HG03342 (cell line): Measurements from ENCODE around the gene CDC42BPB.

Experiments
- ATAC-seq: cut with Tn5 transposase; IDR thresholded peaks from one replicate; pipeline ENCODE4 v1.9.1; 2021; ENCODE audit warnings: mild to moderate bottlenecking, moderate library complexity; ENCODE audit not compliant: unreplicated experiment

The CDC42BPB gene

DNA sequence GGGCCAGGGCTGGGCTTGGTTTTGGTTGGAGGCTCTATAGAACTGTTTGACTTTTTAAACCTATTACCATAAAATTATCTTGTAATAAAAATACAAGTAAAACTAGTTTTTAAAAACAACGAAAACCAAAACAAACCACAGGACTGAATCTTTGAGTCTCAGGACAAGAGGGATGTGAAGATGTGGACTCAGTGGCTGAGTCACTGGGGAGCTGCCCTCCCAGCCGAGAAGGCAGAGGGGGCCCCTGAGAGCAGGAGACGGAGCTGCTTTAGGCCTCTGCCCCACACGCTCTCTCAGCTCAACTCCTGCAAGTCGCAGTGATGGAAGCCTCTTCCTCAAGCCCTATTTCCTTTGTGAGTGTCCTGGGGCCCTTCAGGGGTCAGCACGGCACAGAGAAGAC is 59.0 kb downstream of the CDC42BPB start:
- no peak for ATAC-seq

- no peak for ATAC-seq
These were observed 60.4 kb downstream of the CDC42BPB start for GRCh38 chr14:102996941-102997340.

- ATAC-seq = no peak
These were observed 62.7 kb downstream of the CDC42BPB start for GRCh38 chr14:102994689-102995088.

GRCh38 chr14:102993523-102993922 is 63.8 kb downstream of the CDC42BPB start:
- no peak for ATAC-seq

DNA sequence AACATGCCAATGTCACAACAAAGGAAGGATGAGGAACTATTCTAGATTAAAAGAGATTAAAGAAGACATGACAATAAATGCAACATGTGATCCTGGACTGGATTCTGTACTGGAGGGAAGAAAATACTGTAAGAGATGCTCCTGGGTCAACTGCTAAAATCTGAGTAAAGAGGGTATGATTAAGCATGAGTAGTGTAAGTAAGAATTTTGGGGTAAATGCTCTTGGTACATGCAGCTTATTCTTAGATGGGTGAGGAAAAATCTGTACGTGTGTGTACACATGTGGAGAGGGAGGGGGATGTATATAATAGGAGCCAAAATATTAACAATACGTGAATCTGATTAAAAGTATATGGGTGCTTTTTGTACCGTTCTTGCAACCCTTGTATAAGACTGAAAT is 66.0 kb downstream of the CDC42BPB start:
- ATAC-seq = no peak

- ATAC-seq = no peak
These were observed 69.3 kb downstream of the CDC42BPB start for GRCh38 chr14:102988054-102988453.

DNA sequence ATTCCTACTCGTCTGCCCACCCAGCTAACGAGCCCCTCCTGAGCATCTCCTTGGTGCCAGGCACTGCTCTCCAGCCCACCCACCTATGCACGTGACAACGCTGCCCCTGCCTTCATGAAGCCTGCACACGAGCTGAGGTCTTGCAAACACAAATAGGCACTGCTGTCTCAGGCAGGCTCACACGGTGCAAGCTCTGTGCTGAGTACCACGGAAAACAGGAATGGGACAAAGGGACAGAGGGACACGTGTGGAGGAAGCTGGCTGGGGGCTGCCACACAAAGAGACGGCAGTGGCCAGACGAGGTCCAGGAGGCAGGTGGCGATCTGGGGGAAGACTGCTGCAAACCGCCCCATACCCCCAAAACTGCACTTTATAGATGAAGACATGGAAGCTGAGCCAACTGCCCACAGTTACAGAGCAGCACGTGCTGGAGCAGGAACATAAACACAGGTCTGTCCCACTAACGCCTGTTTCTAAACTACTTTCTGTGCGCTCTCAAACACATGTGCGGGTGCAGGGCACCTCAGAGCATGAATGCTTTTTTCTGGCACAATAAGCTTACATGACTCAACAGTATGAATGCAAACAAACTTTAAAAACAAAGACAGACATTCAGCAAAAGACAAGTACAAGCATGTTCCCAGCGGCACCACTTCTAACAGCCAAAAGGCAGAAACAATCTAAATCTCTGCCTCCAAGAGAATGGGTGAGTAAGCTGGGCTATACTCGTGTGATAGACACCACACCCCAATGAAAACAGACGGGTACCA is 70.4 kb downstream of the CDC42BPB start:
- no peak for ATAC-seq

GRCh38 chr14:102985665-102986064 is 71.7 kb downstream of the CDC42BPB start:
- ATAC-seq = no peak

DNA sequence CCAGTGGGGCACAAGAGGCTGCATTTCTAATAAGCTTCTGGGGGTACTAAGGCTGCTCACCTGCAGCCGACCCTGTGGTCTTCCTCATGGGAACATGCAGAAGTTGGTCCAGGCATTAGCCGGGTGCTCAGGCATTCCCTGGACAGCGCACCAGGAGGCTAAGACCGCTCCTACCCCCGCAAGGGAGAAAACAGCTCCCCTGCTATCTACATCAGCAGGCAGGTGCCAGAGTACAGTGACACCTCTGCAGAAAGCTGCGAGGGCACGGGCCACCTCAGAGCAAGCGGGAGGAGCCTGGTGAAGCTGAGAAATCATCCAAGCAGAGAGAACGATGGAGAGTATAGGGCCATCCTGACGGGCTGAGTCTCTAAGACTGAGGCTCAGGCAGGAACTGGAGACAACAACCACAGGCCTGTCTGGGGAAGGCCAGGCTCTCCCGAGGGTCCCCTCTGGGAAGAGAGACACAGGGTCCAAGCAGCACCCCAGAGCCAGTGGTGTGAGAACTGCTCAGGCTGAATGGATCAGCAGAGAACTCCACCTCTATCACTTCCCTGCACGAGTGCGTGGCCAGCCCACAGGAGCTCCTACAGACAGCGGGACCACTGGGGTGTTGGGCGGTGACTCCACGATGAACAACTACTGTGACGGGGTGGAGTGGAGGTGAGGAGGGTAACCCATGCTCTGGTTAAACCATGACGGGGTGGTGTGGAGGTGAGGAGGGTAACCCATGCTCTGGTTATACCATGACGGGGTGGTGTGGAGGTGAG is 72.8 kb downstream of the CDC42BPB start:
- ATAC-seq = no peak

GRCh38 chr14:102983496-102983895 is 73.9 kb downstream of the CDC42BPB start:
- no peak for ATAC-seq

- no peak for ATAC-seq
These were observed 74.4 kb downstream of the CDC42BPB start for GRCh38 chr14:102982852-102983470.

- no peak for ATAC-seq
These were observed 76.9 kb downstream of the CDC42BPB start for GRCh38 chr14:102980409-102980810.

GRCh38 chr14:102979406-102979805 is 77.9 kb downstream of the CDC42BPB start:
- no peak for ATAC-seq

DNA sequence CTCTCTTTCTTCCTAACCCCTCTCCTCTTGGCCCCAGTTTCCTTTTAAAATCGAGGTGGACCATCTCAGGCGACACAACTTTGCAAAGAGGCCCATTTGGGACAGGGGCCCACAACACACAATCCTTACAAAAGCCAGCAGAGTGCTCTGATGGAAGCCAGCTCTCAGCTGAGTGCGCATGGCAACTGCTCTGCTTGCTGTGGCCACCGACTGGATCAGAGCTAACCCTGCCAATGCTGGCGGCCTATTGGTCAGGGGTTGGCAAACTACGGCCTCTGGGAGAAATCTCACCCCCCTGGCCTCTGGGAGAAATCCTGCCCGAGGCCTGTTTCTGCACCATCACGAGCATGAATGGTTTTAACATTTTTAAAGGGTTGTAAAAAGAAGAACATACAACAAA is 79.9 kb downstream of the CDC42BPB start:
- no peak for ATAC-seq

DNA sequence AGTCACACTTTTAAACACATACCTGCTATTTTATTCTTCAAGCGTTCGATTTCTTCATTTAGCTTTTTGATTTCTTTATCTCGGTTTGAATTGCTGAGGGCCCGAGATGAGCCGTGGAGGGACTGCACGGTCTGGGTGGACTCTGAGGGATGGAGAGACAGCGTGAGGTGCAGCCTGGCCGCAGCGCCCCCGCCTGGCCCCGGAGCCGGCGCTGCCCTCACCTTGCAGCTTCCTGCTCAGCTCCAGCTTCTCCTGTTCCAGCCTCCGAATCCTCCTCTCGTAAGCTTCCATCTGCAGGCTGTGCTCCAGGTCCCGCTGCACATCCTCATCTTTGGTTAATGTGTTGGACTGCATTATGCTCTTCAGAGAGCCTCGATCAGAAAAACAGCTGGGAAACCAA is 81.7 kb downstream of the CDC42BPB start:
- ATAC-seq = no peak

DNA sequence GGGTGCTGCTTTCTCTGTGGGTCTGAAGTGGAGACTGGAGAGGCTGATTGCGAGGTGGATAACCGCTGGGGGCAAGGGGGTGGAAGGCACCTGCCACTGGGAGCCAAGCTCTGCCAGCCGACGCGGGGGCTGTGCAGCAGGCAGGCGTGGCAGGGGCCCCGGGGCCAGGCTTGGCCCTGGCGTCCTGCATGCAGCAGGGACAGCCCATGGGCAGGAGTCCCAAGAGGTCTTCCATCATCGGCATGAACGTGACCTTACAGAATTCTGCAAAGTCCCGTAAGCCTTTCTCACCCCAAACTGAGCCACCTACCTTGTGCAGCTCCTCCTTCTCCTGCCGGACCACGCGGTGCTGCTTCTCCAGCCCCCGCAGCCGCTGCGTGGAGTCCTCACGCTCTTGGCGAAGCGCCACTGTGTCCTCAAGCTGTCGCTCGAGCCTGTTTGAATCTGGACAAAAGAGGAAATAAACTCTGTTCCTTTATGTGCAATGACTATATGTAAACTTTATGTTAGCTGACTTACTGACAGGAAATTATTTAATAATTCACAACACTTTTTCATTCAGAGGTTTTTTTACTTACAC is 83.6 kb downstream of the CDC42BPB start:
- ATAC-seq = no peak

DNA sequence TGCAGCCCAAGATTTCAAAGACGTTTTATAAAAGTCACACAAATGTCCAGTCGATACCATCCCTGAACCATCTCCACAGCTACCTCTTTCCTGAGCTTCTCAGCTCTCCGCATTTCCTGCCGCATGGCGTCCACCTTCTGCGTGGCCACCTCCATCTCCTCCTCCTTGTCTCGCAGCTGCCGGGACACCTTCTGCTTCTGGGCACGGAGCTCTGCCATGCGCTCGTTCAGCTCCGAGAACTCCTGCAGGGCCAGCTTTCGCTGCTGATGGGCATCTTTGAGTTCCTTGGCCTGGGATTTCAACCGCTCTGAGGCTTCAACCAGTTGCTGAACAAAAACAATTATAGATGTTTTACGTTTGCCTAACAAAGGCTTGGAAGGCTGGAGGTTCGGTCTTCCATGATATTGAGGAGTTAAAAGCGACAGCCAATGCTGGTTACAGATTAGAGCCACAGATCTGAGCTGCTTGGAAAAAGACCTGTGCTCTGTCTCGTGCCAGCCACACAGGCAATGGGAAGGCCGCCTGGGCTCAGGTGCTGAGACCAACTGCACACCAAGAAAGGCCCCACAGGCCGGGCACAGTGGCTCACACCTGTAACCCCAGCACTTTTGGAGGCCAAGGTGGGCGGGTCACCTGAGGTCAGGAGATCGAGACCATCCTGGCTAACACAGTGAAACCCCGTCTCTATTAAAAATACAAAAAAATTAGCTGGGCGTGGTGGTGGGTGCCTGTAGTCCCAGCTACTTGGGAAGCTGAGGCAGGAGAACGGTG is 85.3 kb downstream of the CDC42BPB start:
- no peak for ATAC-seq

DNA sequence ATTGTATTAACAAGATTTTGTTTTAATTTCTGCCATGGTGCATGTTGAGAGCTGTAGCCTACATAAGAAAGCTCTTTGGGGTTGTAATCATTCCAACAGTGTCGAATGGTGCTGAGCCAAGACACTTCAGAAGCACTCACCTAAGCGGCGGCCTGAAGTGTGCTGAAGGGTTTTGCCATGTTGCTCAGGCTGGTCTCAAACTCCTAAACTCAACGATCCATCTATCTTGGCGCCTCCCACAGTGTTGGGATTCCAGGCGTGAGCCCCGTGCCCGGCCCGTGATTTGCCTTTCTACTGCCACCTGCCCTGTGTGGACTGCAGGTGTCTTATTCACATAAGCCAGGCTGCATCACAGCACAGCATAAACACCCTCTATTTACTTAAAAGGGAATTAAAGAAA is 86.0 kb downstream of the CDC42BPB start:
- no peak for ATAC-seq

GRCh38 chr14:102970496-102970895 is 86.9 kb downstream of the CDC42BPB start:
- no peak for ATAC-seq

- ATAC-seq = no peak
These were observed 87.4 kb downstream of the CDC42BPB start for GRCh38 chr14:102969901-102970300.
